DMS153 treated with DMSO at 0.1 percent for 48 hours (cell line): ENCODE data around the gene DDT.
"Not testable (repeated sequence)": the region's sequence is repeated elsewhere in the genome, so short reads cannot be mapped to it uniquely, and the experiment has no call there.

Source experiments
- DNase-seq: peaks from one replicate; lab custom pipeline; 2025; ENCODE audit not compliant: unreplicated experiment; lab: John Stamatoyannopoulos, UW

The DDT gene

DNA sequence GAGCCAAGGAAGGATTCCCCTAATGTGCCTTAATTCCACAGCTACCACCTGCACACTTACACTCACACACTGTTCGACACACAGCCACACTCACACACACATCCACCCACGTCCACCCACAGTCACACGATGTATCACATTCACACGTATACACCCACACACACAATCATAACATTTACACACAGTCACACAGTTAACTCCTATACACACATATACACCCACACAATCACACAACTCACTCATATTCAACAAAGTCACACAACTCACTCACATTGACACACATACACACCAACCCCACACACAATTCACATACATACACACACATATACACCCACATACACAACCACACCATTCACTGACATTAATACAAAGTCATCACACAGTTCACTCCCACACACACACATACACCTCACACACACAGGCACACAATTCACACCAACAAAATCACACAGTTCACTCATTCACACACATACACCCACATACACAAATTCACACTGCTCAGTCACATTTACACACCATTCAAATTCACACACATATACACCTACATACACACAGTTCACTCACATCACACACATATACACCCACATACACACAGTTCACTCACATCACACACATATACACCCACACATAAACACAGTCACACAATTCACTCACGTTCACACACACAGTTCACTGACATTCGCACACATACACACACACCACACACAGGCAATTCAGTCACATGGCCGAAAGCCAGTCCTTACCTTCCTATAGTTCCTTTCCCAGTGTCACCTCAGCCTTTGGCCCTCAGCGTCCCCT, 19.8 kb downstream of the DDT start:
- not testable (repeated sequence) for DNase-seq

DNA sequence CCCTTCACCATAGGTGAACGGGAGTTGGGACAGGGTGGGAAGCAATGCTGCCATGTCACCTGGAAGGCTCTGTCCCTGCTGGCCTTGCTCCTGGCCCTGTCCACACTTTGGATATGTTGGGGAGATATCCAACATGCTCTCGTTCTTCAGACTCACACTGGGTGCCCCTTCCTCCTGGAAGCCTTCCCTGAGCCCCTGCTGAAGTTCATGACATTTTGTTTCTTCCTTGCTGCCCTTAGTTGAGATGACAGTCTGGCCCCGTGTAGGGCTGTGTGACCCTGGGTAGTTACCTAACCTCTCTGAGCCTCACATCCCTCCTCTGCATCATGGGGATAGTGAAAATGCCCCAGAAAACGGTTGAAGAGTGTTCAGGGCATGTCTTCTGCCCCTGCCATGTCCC, 20.8 kb downstream of the DDT start:
- not testable (repeated sequence) for DNase-seq

GRCh38 chr22:23952794-23953405, 21.3 kb downstream of the DDT start:
- not testable (repeated sequence) for DNase-seq

GRCh38 chr22:23951383-23951782, 22.9 kb downstream of the DDT start:
- DNase-seq, result not testable (repeated sequence)

DNA sequence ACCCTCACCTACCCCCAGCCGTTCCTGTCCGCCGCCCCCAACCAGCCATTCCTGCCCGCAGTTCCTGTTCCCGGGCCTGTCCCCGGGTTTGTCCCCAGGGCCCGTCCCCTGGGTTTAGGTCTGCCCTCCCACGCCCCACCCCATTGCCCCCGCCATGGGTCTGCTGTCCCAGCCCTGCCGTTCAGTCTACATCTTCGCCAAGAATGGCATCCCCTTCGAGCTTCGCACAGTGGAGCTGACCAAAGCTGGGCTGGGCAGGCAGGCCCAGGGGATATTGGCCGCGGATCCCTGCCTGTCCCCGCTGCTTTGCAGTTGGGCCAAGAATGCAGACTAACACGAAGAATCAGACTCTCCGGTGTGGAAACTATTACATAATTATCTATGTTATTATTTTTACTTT, 24.5 kb downstream of the DDT start:
- DNase-seq, result not testable (repeated sequence)

DNA sequence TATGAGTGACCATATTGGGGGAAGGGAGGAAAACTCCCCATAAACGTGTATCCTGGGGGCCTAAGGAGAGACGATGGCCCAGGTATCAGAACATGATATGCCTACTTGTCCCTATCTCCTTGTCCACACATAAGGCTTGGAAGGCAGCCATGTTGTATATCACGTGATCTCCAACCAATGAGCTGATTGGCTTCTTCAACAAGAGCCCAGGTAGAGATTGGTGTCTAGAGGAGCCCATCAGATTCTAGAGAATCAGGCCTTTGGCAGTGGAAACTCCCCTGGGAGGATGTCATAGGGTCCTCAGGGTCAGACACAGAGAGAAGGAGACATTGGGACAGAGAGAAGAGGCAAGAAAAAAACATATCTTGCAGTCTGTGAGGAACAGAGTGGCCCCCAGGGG, 26.9 kb downstream of the DDT start:
- not testable (repeated sequence) for DNase-seq

DNA sequence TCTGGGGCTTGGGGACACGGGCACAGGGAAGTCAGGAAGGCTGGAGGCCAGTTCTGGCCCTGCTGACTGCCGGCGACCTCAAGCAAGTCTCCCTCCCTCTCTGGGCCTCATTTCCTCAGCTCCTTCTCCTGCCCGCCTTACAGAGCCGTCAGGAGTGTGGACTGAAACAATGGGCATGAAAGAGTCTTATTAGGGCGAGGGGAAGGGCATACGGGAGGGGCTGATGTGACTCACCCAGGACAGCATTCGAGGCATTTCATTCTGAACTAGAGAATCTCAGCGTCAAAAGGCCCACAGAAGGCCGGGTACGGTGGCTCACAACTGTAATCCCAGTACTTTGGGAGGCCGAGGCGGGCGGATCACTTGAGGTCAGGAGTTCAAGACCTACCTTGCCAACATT, 34.1 kb downstream of the DDT start:
- not testable (repeated sequence) for DNase-seq

DNA sequence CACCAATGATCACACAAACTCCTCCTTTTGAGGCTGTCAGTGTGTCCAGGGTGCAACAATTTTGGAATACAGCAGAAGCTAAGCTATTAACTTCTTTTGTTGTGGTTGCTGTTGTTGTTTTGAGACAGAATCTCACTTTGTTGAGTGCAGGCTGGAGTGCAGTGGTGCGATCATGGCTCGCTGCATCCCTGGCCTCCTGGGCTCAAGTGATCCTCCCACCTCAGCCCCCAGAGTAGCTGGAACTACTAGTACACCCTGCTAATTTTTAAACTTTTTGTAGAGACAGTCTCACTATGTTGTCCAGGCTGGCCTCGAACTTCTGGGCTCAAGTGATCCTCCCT, 35.3 kb downstream of the DDT start:
- DNase-seq, result no peak

GRCh38 chr22:23938328-23939016, 35.8 kb downstream of the DDT start:
- no peak for DNase-seq

DNA sequence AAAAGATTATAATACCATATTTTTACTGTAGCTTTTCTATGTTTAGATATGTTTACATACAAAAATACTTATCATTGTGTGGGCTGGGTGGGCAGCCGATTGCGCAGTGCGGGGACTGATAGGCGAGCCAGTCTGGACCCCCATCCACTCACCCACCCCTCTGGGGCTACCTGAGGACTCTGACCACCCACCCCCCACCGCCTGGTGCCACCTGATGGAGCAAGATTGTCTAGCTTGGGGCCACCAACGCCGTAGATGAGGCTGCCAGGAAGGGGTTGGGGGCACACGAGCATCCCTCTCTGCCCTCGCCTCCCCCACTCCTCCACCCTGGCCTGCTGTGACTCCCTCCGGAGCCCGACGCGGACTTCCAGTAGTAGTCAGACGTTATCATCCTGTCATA, 47.7 kb downstream of the DDT start:
- no peak for DNase-seq

DNA sequence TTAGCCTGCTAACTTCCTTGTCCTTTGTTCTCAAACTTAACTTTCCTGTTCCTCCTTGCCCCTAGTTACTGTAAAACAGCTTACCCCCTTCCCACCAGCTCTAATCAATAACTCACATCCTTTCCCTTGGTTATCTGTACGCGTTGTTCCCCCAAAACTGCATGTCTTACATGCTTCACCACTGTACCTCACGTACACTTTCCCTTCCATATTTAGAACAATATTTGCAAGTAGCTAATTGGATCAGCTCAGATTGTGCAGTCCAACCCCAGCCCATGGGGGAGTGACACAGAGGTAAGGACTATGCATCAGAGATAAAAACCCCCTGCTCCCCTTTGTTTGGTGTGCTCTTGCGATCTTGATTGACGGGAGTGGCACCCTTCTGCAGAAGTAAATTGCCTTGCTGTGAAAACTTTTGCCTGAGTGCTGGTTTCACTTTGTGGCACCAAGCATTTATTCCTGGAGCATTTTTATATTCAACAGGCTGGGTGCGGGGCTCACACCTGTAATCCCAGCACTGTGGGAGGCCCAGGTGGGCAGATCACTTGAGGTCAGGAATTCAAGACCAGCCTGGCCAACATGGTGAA, 49.1 kb downstream of the DDT start:
- no peak for DNase-seq

GRCh38 chr22:23922921-23923320, 51.3 kb downstream of the DDT start:
- DNase-seq, result no peak

DNA sequence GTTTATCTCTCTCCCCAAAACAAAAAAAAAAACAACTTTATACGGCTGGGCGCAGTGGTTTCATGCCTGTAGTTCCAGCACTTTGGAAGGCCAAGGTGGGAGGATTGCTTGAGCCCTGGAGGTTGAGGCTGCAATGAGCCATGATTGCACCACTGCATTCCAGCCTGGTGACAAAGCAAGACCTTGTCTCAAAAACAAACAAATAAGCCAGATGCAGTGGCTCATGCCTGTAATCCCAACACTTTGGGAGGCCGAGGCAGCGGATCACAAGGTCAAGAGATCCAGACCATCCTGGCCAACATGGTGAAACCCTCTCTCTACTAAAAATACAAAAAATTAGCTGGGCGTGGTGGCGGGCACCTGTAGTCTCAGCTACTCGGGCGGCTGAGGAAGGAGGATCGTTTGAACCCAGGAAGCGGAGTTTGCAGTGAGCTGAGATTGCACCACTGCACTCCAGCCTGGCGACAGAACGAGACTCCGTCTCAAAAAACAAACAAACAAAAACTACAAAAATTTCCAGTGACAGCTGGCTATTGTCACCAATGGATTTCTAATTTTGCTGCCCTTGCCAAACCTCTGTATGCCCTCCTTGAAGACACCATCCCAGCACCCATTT, 52.5 kb downstream of the DDT start:
- not testable (repeated sequence) for DNase-seq
